ENCODE results near the gene NCAN.

DNA sequence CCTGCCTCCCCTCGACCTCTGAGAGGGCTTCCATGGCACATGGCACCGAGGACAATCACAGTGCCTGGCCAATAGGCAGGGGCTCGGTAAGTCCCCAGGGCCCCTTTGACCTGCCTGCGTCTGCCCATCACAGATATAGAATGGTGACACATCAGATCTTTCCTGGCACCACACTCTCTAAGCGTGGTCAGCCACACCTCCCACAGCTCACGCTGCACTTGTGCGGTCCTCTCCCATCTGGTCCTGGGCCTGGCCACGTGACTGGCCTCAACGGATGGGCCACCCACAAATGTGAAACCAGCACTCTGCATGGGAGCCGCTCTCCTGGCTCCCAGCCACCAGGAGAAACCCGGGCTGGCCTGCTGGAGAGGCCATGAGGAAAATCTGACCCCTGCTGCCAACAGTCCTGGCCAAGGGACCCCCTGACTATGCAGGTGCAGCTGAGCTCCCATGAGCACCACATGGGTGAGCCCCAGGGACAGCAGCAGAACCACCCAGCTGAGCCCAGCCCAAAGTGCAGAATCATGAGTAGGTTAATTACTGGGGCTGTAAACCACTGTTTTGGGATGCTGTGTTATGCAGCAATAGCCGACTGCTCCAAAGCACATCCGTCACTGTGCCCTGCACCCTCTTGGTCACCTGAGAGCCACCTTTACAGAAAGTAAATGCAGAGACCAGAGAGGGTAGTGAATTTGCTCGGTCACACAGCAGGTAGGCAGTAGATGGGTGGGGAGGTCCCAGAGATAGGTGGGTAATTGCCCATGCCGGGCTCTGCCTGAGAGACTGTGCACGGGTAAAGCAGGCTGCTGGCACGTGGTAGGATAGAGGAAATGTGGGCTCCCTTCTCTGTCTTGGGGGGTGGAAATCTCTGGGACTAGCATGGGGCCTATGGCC lies 32.0 kb upstream of the NCAN start:
- TF ChIP-seq, protein P1, sequence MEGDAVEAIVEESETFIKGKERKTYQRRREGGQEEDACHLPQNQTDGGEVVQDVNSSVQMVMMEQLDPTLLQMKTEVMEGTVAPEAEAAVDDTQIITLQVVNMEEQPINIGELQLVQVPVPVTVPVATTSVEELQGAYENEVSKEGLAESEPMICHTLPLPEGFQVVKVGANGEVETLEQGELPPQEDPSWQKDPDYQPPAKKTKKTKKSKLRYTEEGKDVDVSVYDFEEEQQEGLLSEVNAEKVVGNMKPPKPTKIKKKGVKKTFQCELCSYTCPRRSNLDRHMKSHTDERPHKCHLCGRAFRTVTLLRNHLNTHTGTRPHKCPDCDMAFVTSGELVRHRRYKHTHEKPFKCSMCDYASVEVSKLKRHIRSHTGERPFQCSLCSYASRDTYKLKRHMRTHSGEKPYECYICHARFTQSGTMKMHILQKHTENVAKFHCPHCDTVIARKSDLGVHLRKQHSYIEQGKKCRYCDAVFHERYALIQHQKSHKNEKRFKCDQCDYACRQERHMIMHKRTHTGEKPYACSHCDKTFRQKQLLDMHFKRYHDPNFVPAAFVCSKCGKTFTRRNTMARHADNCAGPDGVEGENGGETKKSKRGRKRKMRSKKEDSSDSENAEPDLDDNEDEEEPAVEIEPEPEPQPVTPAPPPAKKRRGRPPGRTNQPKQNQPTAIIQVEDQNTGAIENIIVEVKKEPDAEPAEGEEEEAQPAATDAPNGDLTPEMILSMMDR (IDR thresholded peaks at IDR 0.05) = no peak
- TF ChIP-seq POLR2A (IDR thresholded peaks at IDR 0.05) = no peak
